ENCODE results near the gene RALGPS1. TPM values are rescaled to one million over a fixed set of nuclear protein-coding genes. Genes with fewer than 3 reads are reported as not detected.

Gene RALGPS1
- total RNA-seq, 2 experiments from 2014 or later, result 1.9 to 2.2 TPM

DNA sequence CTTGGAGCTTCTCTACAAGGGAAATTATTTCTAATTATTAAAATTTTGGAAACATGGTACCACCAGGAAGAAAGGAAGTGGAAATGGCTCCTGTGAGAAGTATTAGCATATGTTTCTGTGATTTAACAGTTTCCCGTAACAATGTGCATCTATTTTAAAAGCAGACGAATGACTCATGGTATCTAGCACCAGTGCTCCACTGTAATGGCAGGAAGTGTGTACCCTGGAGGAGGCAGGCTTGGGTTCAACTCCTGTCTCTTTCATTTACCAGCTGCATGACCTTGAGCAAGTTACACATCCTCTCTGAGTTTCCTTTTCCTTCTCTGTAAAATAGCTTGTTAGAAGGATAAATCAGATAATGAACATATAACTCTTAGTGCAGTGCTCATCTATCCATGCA, 248.8 kb downstream of the RALGPS1 start:
- Mint-ChIP-seq H3K9me3 (no peaks in the 10 kb centered on the region), H3K4me1 (ENCODE audit: low read depth) (peaks cover 7% of the 10 kb centered on the region), H3K36me3 (ENCODE audit: low read depth) (no peaks in the 10 kb centered on the region), H3K27ac (no peak overlapping the region), H3K4me3 (no peak overlapping the region), H3K27me3 (no peaks in the 10 kb centered on the region)
- peak; percentile 91 for ATAC-seq
- DNase-seq, result peak; percentile 46
- ChIA-PET CTCF (no interaction called here), POLR2A (no interaction called here)
- intact Hi-C loops (cut with micrococcal nuclease), result no loop called here
- TF ChIP-seq, protein P1, sequence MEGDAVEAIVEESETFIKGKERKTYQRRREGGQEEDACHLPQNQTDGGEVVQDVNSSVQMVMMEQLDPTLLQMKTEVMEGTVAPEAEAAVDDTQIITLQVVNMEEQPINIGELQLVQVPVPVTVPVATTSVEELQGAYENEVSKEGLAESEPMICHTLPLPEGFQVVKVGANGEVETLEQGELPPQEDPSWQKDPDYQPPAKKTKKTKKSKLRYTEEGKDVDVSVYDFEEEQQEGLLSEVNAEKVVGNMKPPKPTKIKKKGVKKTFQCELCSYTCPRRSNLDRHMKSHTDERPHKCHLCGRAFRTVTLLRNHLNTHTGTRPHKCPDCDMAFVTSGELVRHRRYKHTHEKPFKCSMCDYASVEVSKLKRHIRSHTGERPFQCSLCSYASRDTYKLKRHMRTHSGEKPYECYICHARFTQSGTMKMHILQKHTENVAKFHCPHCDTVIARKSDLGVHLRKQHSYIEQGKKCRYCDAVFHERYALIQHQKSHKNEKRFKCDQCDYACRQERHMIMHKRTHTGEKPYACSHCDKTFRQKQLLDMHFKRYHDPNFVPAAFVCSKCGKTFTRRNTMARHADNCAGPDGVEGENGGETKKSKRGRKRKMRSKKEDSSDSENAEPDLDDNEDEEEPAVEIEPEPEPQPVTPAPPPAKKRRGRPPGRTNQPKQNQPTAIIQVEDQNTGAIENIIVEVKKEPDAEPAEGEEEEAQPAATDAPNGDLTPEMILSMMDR (IDR thresholded peaks at IDR 0.05), result no peak

DNA sequence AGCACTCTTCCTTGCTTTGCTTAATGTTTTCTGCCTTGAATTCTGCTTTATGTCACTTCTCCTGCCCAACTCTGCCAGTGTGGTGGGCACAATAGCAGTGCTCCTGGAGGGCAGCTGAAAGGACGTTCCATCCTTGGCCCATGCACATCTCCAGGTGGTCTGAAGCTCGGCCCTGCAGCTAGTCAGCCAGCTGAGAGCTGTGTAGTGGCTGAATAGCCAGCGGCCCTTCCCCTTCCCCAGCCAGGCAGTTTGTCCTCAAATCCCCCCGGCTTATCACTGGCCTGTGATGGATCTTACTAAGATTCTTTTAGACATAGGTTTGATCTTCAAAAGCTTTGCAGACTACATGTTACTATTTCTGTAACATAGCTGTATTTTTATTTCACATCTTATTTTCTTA, 250.5 kb downstream of the RALGPS1 start:
- peaks cover 7% of the 10 kb centered on the region for H3K4me1 Mint-ChIP-seq (ENCODE audit: low read depth)
- POLR2A ChIA-PET, result no interaction called here
- no peak for DNase-seq
- intact Hi-C loops (cut with micrococcal nuclease), result no loop called here
- H3K4me3 Mint-ChIP-seq, result no peak overlapping the region
- no peaks in the 10 kb centered on the region for H3K36me3 Mint-ChIP-seq (ENCODE audit: low read depth)
- CTCF ChIA-PET, result interaction anchor here (1.1 to 1.3 kb wide), 2 partner anchors 9 to 272 kb away, joined by 3 to 5 read pairs; no protein-coding TSS in a partner anchor
- no peaks in the 10 kb centered on the region for H3K9me3 Mint-ChIP-seq
- TF ChIP-seq, protein P1 (IDR thresholded peaks at IDR 0.05), result no peak
- no peak overlapping the region for H3K27ac Mint-ChIP-seq
- ATAC-seq, result no peak
- no peaks in the 10 kb centered on the region for H3K27me3 Mint-ChIP-seq

DNA sequence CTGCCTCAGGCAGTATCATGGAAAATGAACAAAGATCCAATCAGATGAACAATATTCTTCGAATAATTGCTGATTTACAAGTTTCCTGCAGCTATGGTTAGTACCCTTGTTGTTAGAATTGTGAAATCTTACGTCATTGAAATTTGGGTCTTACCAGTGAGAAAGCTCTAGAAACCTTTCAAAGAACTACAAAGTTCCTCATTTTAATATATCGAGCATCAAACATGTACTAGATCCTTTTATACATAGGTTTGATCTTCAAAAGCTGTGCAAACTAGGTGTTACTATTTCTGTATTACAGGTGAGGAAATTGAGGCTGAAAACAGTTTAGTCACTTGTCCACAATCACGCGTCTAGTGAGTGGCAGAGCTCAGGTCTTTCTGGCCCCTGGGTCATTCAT, 251.5 kb downstream of the RALGPS1 start:
- Mint-ChIP-seq H3K36me3 (ENCODE audit: low read depth) (no peaks in the 10 kb centered on the region), H3K4me1 (ENCODE audit: low read depth) (peaks cover 7% of the 10 kb centered on the region), H3K27me3 (no peaks in the 10 kb centered on the region), H3K27ac (no peak overlapping the region), H3K9me3 (no peaks in the 10 kb centered on the region), H3K4me3 (no peak overlapping the region)
- POLR2A ChIA-PET, result no interaction called here
- ATAC-seq, result no peak
- CTCF ChIA-PET, result interaction anchor here (1.0 to 1.3 kb wide), 3 partner anchors 8 to 460 kb away, joined by 3 to 5 read pairs (median 3); no protein-coding TSS in a partner anchor
- no peak for DNase-seq
- TF ChIP-seq, protein P1 (IDR thresholded peaks at IDR 0.05), result no peak
- intact Hi-C loops (cut with micrococcal nuclease), result no loop called here

DNA sequence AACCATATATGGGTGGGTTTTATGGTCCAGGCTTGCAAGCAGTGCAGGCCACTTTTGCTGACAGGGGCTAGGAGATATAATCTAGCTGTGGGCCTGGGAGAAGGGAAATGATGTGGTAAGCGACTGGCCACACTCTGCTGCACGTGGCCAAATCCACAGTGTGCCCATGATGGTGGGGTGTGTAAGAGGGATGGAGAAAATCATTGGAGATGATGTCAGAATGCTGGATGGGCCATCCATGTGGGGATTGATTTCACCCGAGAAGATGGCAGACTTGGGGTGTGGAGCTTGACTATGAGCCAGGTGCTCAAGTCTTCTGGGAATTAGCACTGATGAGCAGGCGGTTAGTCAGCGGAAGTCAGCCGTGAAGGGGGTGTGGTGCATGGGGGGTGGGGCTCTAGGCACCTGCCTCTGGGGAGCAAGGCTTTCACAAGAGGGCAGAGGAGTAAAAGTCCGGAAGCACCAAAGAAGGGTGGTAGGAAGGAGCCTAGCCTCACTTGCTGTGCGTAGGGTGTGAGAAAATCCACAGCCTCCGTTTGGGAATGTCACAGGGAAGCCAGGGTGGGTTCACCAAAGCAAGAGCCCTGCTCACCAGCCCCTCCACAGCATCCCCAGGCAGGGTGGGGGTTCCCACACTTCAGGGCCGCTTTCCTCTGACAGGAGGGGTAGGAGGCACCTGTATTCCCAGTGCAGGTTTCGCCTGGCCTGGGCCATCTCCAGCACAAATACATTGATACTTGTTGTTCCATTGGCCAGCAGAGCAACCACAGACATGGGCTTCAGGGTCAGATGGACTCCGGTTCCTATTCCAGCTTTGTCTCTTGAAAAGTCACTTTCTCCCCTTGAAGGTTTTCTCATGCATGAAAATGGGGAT, 252.3 kb downstream of the RALGPS1 start:
- no peak for DNase-seq
- no peak overlapping the region for H3K4me3 Mint-ChIP-seq
- H3K27me3 Mint-ChIP-seq, result no peaks in the 10 kb centered on the region
- CTCF ChIA-PET, result interaction anchor here (0.8 to 1.0 kb wide), 2 partner anchors 48 to 461 kb away, joined by 3 read pairs; no protein-coding TSS in a partner anchor
- no peaks in the 10 kb centered on the region for H3K36me3 Mint-ChIP-seq (ENCODE audit: low read depth)
- intact Hi-C loops (cut with micrococcal nuclease), result no loop called here
- no peak overlapping the region for H3K27ac Mint-ChIP-seq
- POLR2A ChIA-PET, result no interaction called here
- H3K4me1 Mint-ChIP-seq (ENCODE audit: low read depth), result peaks cover 7% of the 10 kb centered on the region
- no peak for ATAC-seq
- TF ChIP-seq, protein P1 (IDR thresholded peaks at IDR 0.05), result no peak
- H3K9me3 Mint-ChIP-seq, result no peaks in the 10 kb centered on the region
